ENCODE measurements around the gene HKDC1.
"Not testable (repeated sequence)": the region's sequence is repeated elsewhere in the genome, so short reads cannot be mapped to it uniquely, and the experiment has no call there.

The HKDC1 gene

DNA sequence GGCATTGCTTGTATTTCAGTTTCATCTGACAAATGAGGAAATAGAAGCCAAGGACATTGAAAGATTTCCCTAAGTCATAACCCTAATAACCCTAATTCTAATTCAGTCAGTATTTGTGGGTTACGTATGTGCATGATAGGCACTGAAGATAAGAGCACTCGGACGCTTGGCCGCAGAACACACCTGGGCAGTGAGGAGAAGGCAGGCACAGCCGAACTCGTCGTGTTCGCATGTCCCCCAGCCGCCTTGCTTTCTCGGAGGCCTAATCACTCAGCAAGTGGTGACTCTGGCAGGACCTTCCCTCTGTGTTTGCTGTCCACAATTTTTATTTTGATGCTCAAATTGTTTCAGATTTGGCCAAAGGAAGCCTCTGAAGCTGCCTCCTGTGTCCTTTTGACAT lies 23.7 kb downstream of the HKDC1 start:
- DNase-seq, result no peak

GRCh38 chr10:69246036-69246435 lies 25.9 kb downstream of the HKDC1 start:
- DNase-seq, result no peak

- no peak for DNase-seq
Measured at GRCh38 chr10:69246581-69247312, 26.6 kb downstream of the HKDC1 start.

DNA sequence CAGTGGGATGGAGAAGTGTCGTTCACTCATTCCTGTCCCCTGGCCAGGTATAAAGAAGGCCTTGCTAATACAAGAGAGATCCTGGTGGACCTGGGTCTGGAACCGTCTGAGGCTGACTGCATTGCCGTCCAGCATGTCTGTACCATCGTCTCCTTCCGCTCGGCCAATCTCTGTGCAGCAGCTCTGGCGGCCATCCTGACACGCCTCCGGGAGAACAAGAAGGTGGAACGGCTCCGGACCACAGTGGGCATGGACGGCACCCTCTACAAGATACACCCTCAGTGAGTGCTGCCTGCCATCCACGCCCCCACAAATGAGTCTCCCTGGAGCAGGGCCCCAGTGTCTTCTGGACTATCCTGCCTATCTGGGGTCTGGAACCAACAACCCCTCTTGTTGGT lies 27.2 kb downstream of the HKDC1 start:
- DNase-seq, result no peak

- DNase-seq, result no peak
Measured at GRCh38 chr10:69248117-69248730, 28.1 kb downstream of the HKDC1 start.

GRCh38 chr10:69250041-69250440 lies 29.9 kb downstream of the HKDC1 start:
- DNase-seq, result no peak

GRCh38 chr10:69251417-69251816 lies 31.3 kb downstream of the HKDC1 start:
- not testable (repeated sequence) for DNase-seq

DNA sequence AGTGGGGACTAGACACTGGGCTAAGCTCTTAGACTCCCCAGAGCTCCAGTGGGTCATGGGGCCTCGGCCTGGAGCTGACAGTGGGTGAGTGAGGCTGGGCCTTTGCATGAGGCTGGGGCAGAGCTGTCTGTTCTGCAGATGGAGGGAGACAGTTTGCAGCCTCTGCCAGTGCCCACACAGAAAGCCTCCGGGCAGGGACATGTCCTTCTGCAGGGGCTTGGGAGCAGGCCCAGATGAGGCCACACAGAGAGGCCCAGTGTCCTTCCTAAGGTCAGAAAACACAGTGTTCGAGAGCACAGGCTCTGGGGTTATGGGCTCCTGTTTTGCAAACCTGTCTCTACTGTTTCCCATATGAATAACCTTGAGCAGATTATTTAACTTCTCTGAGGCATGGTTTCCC lies 33.0 kb downstream of the HKDC1 start:
- DNase-seq, result no peak

DNA sequence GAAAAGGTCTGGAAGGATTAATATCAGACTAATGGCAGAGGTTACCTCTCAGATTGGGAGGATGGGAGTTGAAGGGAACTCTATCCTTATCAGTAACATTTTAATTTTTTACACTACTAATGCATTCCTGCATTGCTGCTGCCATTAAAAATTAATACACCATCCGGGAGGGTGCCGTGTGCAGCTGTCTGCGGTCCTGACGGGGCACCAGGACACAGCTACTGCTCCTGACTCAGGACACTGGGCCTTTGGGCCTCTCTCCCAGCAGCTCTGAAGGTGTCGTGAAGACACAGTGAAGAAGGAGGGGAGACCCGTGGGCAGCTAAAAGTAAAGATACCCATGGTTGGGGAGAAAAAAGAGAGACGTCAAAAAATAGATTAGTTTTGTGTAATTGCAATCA lies 34.7 kb downstream of the HKDC1 start:
- no peak for DNase-seq

- no peak for DNase-seq
Measured at GRCh38 chr10:69259547-69260243, 39.6 kb downstream of the HKDC1 start.

DNA sequence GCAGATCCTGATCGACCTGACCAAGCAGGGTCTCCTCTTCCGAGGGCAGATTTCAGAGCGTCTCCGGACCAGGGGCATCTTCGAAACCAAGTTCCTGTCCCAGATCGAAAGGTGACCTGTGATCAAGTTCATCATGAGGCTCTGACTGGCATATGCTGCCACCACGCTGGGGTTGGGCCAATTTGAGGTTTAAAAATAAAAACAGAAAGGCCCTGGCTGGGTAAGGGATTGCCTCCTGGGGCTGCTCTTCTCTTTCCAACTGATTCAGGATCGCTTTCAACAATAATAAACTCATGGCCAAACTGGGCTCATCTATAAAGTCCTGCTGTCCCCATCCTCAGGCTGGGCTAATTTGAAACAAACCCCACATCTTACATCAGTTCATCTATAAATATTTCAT lies 41.1 kb downstream of the HKDC1 start:
- no peak for DNase-seq

DNA sequence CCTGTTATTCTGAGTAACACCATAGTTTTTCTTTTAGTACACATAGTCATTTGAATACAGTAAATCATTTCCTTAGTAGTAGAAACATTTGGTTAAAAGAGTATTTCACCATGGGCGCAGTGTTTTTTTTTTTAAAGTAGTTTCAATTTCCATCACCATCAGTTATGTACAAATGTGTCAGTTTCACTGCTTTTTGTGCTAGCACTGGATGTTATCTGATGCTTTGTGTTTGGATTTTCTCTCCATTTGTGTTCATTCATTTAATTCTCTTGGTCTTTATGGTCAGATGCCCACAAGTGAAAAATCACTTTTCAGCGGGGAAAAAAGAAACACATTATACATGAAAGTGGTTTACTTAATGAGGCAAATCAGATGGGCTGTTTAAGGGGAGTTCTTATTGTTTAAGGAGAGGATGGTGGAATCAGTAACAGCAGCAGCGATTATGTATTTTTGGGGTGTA lies 42.2 kb downstream of the HKDC1 start:
- no peak for DNase-seq

DNA sequence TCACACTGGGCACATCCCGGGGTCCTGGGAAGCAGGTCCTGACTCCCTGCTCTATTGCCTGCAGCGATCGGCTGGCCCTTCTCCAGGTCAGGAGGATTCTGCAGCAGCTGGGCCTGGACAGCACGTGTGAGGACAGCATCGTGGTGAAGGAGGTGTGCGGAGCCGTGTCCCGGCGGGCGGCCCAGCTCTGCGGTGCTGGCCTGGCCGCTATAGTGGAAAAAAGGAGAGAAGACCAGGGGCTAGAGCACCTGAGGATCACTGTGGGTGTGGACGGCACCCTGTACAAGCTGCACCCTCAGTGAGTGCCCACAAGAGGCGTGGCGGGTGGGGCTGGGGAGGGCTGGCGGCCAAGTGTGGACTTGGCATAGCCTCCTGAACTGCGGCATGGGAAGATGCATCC lies 45.4 kb downstream of the HKDC1 start:
- no peak for DNase-seq

DNA sequence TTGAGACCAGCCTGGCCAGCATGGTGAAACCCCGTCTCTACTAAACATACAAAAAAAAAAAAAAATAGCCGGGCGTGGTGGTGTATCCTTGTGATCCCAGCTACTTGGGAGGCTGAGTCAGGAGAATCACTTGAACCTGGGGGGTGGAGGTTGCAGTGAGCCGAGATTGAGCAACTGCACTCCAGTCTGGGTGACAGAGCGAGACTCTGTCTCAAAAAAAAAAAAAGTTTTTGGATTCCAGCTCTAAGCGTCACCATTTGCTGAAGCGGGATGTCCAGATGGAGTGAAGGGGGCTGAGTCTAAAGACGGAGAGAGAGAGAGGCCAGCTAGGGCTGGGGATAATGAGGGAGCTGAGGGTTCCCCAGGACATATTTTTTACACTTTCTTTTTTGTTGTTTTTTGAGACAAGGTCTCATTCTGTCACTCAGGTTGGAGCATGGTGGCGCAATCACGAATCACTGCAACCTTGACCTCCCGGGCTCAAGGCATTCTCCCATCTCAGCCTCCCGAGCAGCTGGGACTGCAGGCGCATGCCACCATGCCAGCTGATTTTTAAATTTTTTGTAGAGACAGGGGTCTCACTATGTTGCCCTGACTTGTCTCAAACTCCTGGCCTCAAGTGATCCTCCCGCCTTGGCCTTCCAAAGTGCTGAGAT lies 48.8 kb downstream of the HKDC1 start:
- no peak for DNase-seq

GRCh38 chr10:69269761-69270160 lies 49.6 kb downstream of the HKDC1 start:
- no peak for DNase-seq

GRCh38 chr10:69270990-69271389 lies 50.9 kb downstream of the HKDC1 start:
- DNase-seq, result no peak

GRCh38 chr10:69272624-69273023 lies 52.5 kb downstream of the HKDC1 start:
- DNase-seq, result no peak

- no peak for DNase-seq
Measured at GRCh38 chr10:69275444-69275843, 55.3 kb downstream of the HKDC1 start.

GRCh38 chr10:69276503-69276902 lies 56.4 kb downstream of the HKDC1 start:
- no peak for DNase-seq

DNA sequence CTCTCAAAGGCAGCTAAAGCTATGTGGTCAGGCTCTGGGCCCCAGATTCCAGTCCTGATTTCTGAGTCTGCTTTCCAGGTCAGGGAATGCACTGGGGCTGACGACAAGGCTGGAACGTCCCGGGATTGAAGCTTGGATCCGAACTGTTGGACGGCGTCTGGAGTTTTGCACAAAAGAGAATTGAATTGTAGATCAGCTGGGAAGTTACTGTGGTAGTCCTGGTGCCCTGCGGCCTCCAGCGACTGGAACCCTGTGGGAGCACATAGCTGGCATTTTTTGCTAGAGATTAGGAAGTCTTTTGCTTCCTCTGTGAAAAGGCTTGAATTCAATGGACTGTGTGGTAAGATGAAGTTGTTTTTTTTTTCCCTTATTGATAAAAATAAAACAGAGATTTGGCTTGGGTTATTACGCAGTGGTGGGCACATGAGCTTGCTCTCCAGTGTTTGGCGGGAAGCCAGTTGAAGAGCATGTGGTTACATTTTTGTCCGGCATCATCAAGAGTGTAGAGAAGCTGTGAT lies 58.4 kb downstream of the HKDC1 start, which contains the start of gene HK1:
HK1 (plus strand) TSS at position 51 of the 518 bp plus-strand sequence.
- DNase-seq, result no peak

DNA sequence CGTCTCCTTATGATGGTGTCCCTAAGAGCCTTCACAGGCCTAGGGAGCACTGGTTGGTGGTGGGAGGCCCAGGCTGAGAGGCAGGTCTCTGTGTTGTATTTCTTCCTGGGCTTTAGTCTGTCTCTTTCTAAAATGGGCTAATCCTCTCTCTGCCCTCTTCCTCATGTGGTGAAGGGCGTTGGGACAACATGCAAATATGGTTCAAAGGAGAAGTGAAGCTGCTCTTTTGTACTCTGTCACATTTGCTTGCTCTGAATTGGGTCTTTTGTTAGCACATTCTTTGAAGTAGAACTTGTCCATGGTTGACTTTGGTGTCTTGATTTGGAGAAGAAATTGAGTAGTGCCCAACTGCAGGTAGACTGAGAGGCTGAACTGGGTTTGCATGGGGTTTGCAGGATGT lies 59.0 kb downstream of the HKDC1 start:
- no peak for DNase-seq

DNA sequence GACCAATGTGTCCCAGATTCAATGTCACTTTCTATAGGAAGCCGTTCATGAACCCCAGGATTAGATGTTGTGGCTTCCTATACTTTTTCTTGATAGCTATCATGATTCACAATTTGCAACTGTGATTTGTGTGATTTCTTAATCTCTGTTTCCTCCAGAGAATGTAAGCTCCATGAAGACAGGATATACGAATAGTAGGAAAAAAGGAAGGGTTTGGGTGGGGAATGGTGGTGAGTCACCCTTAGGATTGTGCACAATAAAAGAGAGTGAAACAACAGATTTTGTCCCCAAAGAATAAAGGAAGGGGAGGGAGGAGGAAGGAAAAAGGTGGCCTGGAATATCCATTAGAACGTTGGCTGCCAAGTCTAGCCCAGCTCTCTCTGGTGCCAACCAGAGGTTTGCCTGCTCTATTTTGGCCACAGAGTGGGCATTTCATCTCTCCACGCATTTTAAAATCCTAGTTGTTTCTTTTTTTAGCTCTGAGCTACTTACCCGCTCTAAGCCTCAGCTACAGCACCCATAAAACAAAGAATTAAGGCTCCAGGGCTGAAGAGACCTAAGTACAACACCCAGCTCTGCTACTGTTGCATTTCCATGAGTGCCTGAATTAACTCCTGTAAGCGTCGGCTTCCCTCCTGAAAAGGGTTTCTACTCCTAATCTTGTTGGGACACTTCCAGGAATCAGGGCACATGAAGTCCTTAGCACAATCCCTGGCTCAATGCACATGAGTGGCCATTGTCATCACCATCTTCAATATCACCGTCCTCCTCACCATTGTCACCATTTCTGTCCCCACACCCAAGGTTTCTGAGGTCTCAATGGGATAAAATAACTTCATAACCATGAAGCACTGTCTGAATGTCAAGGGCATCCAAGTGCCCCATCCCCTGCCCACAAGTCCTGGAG lies 61.6 kb downstream of the HKDC1 start:
- no peak for DNase-seq
